GM21737 (cell line): ENCODE results near the gene HBG2.
A peak's percentile ranks its signal among the peaks of the same experiment; 100 is the strongest.
"Not testable (repeated sequence)": the region's sequence is repeated elsewhere in the genome, so short reads cannot be mapped to it uniquely, and the experiment has no call there.

ENCODE experiments used
- ATAC-seq: cut with Tn5 transposase; IDR thresholded peaks from one replicate; pipeline ENCODE4 v1.9.1; 2021; ENCODE audit warnings: mild to moderate bottlenecking, moderate library complexity; ENCODE audit not compliant: unreplicated experiment

HBG2 gene

DNA sequence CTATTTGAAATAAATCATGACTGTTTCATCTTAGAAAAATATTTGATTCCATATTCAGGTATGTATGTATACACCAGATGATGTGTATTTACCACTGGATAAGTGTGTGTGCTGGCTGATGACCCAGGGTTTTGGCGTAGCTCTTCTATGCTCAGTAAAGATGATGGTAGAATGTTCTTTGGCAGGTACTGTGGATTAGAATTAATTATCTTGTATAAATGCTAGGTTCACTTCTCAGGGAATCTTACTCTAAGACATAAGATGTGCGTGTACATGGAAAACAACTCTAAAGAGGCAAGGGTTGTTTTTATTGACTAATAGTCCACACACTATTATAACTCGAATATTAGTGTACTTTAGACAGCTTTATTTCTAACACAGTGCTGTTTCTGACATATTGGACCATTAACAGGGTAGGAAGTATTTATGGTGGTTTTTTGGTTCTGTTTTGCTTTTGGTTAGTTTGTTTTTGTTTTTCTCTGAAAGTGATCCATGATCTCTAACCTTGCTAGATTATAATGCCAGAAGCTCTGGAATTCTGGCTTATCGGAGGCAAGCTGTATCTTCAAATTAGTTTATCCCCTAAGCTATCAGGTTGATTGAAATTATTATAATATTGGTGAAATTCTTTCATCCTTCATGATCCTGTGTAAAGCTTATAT, 3.9 kb downstream of the HBG2 start:
- no peak for ATAC-seq

- ATAC-seq, result not testable (repeated sequence)
Observed at GRCh38 chr11:5249807-5250396, 4.7 kb downstream of the HBG2 start, which contains the start of gene HBG1. TSS of gene HBG1 (minus strand) at chr11:5249857. CDS start at chr11:5249804, 53 bp downstream.

DNA sequence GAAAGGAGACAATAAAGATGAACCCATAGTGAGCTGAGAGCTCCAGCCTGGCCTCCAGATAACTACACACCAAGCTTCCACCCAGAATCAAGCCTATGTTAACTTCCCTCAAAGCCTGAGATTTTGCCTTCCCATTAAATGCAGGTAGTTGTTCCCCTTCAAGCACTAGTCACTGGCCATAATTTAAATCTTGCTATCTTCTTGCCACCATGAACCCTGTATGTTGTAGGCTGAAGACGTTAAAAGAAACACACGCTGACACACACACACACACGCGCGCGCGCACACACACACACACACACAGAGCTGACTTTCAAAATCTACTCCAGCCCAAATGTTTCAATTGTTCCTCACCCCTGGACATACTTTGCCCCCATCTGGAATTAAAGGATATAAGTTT, 6.1 kb downstream of the HBG2 start:
- not testable (repeated sequence) for ATAC-seq

DNA sequence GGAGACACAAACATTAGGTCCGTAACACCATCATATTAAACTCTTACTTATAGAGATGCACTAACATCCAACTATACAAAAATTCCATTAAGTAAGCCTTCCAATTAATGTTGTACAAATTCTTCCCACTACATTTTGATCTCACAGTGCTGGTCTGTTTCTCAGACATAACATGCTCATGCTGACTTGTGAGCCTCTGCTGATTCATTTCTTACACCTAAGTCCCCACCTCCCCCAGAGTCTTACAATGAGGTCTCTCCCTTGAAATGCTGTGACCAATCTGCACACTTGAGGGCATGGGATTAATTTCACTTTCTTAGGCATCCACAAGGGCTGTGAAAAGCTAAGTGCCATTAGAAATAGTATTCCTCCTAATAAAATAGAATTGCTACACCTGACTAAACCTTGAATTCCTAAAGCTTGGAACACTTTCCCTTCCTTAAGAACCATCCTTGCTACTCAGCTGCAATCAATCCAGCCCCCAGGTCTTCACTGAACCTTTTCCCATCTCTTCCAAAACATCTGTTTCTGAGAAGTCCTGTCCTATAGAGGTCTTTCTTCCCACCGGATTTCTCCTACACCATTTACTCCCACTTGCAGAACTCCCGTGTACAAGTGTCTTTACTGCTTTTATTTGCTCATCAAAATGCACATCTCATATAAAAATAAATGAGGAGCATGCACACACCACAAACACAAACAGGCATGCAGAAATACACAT, 6.9 kb downstream of the HBG2 start:
- no peak for ATAC-seq

DNA sequence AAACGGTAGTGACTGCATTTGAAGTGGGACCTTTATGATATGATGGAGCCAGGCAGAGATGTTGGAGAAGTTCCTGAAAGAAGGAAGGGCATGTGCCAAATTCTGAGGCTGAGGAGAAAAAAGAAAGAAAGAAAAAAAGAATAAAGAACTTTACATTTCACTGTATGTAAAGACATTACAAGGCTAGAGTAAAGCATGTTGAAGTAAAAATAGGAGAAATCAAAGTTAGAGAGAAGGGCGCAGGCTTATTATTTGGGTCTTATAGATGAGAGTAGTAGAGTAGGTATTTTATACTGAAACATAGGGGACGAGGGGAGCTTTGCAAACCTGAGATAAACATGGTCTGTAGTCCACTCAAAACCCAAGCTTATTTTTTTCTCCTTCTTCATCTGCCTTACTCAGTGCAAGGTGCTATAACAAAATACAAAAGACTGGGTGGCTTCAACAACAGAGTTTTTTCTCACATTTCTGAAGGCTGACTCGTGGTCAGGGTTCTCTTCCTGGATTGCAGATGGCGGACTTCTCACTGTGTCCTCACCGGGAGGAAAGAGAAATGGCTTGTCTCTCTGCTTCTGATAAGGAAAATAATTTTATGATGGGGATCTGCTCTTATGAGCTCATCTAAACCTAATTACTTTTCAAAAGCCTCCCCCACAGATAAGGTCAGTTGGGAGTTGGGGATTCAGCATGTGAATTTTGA, 7.7 kb downstream of the HBG2 start:
- no peak for ATAC-seq

- no peak for ATAC-seq
Observed at GRCh38 chr11:5245155-5245554, 9.4 kb downstream of the HBG2 start.

DNA sequence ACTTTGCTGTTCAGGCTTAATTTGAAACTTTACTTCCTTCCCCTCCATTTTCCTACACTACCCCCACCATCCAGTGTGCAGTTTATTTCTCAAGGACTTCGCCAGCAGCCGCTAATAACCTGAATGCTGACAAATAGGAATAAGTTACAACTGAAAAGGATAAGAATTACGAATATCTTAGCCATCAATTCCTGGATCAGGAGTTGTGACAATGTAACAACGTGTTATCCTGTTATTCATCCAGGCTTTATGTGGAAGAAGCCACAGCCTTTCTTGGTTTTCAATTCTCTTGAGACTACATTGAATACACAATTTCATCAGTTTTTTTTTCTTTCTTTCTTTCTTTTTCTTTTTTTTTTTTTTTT, 10.8 kb downstream of the HBG2 start:
- no peak for ATAC-seq

DNA sequence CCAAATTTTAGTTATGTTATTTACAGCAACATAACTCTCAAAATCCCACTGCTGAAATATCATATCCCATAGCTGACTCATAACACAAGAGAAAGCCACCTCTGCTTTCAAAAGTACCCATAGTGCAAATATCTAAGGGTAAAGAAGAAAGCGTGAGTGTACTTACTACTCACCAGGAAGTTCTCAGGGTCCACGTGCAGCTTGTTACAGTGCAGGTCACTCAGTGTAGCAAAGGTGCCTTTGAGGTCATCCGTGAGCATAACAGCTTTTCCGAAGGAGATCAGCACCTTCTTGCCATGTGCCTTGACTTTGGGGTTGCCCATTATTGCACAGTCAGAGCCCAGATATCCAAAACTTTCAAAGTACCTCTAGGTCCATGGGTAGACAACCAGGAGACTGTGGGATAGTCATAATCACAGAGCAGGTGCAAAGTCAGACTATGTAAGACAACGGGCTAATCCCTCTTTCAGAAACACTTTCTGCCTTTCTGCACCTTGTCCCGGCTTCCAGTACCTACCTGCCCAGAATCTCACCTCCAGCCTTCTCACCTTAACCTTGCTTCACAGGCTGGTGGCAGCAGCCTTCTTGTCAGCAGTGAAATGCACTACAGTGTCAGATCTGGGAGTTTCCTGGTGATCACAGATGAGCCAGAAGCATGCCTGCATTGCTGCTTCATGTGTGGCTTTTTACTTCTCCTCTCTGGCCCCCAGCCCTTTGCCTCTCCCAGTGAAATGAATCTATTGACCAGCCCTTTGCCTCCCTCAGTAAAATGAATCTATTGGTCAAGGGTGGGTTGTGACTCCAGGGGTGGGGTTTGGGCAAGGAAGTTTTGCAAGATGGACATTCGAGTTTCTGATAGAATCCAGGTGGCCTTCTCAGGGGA, 11.4 kb downstream of the HBG2 start:
- ATAC-seq, result no peak

- no peak for ATAC-seq
Observed at GRCh38 chr11:5242208-5242607, 12.4 kb downstream of the HBG2 start.

GRCh38 chr11:5241458-5241857, 13.1 kb downstream of the HBG2 start:
- ATAC-seq, result no peak

DNA sequence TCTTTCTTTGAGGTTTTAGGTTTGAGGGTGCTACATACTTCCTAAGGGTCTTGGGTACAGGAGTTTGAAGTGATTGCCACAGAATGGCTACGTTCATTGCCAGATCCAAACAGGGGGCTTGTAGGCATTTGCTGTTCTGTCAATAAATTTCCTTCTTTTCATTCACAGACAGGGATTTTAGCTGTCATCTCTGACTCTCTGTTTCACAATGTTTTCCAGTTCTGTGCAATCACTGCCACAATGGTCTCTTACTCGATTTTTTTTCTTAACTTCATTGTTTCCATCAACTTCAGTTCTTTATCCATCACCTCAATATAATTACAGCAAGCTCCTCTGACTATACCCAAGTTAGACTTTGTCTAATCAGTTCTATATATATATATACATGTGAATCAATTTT, 14.1 kb downstream of the HBG2 start:
- ATAC-seq, result no peak

GRCh38 chr11:5240056-5240455, 14.5 kb downstream of the HBG2 start:
- no peak for ATAC-seq

DNA sequence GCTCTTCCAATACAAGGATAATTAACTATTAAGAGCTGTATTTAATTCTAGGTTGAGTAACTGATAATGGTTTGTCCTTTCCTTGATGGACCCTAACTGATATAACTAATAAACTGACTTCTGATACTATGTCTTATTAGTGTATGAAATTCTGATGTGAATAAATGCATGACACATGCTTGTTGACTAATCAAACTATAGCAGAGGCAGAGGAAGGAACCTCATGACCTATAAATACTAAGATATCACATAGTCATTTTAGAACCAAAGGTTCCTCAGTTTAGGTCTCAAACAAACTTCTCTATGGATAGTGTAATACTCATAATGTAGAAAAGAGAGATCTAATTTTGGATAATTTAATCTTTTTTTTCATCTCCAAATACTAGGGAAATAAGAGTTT, 15.5 kb downstream of the HBG2 start:
- no peak for ATAC-seq

DNA sequence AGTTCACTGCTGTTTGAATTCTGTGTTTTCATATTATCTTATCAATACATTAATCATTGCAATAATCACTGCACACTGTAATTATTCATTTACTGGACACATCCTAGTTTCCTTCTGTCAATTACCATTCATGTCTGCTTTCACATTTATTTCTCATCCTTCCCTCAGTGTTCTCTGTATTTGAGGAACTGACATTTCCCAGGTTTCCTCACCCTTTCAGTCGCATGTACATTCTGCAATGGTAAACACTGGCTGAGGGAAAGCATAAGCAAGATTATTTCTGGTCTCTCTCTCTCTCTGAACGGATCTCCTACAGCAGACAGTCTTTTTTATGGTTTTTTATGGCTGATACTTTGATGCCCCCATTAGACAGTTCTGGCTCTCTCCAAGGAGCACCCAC, 16.1 kb downstream of the HBG2 start:
- no peak for ATAC-seq

DNA sequence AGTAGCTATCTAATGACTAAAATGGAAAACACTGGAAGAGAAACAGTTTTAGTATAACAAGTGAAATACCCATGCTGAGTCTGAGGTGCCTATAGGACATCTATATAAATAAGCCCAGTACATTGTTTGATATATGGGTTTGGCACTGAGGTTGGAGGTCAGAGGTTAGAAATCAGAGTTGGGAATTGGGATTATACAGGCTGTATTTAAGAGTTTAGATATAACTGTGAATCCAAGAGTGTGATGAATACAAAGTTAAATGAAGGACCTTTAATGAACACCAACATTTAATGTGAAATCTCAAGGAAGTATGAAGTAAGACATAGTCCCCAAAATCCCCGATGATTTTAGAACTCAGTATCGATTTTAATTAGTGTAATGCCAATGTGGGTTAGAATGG, 17.2 kb downstream of the HBG2 start:
- ATAC-seq, result no peak

GRCh38 chr11:5235364-5236095, 19.1 kb downstream of the HBG2 start:
- no peak for ATAC-seq

- ATAC-seq, result peak; percentile 83
Observed at GRCh38 chr11:5234381-5234834, 20.2 kb downstream of the HBG2 start, which contains the start of gene HBD. TSS of gene HBD (minus strand) at chr11:5234483. CDS start at chr11:5234433, 50 bp downstream.

DNA sequence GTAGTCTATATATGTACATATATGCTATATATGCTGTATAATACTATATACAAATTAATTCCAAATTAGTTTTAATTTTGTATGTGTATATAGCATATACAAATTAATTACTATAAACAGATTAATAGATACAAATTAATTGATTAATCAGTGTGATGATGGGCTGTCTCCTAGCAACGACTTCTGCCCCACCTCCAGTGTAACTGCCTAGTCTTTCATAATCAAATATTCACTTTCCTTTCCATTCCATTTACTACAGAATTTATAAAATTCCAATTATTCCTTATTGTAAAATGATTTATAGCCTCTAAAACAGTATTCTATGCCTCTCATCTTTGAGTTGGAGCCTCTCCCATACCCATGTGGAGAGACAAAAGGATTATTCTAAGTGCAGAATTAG, 21.3 kb downstream of the HBG2 start:
- no peak for ATAC-seq

DNA sequence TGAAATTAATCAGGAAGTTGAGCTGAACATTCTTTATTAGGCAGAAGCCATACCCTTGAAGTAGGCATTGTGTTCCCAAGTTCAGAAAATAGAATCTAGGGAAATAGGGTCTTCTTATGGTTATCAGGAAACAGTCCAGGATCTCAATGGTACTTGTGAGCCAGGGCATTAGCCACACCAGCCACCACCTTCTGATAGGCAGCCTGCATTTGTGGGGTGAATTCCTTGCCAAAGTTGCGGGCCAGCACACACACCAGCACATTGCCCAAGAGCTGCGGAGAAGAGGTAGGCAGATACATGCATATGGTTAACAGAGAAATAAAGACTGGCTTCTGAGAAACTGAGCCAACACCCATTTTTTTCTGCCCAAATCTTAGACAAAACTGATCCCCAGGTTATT, 21.8 kb downstream of the HBG2 start:
- no peak for ATAC-seq

DNA sequence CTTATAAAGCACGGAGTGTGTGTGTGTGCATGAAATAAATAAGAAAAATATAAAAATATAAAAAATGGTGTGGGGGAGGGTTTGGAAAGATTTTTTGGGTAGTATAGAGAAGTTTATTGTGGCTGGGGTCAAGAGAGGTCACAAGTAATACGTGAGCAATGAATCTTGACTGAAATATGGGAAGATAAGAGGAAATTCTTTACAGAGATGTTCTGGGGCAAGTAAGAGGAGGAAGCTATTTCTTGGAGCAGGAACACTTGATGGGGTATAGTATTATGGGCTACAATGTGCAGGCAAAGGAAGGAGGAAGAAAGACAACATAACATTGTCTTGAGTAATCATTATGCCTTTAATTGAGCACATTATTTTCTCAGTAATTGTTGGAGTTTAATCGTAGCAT, 22.4 kb downstream of the HBG2 start:
- no peak for ATAC-seq
